ENCODE data around the gene TTC28. TPM values are rescaled to one million over a fixed set of nuclear protein-coding genes. Genes with fewer than 3 reads are reported as not detected.

The TTC28 gene
- total and polyA plus RNA-seq, 11 donors, result 5.1 to 34.9 (median 21.8) TPM

GRCh38 chr22:27975381-27976013 lies 704.1 kb downstream of the TTC28 start:
- ATAC-seq (no peak), DNase-seq (no peak)
- Histone ChIP-seq H3K36me3 (peaks cover 0 to 4% (median 0%) of the 10 kb centered on the region in 9 donors), H3K4me3 (no peak overlapping the region), H3K27me3 (no peaks in the 10 kb centered on the region), H3K4me1 (peaks cover 0 to 10% (median 0%) of the 10 kb centered on the region in 12 donors), H3K27ac (no peak overlapping the region), H3K9me3 (peaks cover 0 to 18% (median 7%) of the 10 kb centered on the region in 12 donors)
- no peak for TF ChIP-seq CTCF (IDR thresholded peaks at IDR 0.05)
- no peak for TF ChIP-seq POLR2A (IDR thresholded peaks at IDR 0.05)
- WGBS, 4 donors, result 83 to 90% (median 87%) methylated on average over 16 of the region's 16 CpGs
- intact Hi-C loops (cut with DNase I), result loop anchor here in 1 of 10 donors (10.0 kb wide), 1 partner anchor 51 kb away; no protein-coding TSS in a partner anchor

- 81 to 91% (median 85%) methylated on average over 1 of the region's 1 CpG for WGBS, 4 donors
- intact Hi-C loops (cut with DNase I), result loop anchor here in 1 of 10 donors (10.0 kb wide), 1 partner anchor 49 kb away; no protein-coding TSS in a partner anchor
- Histone ChIP-seq H3K27ac (no peak overlapping the region), H3K4me1 (peaks cover 0 to 8% (median 0%) of the 10 kb centered on the region in 12 donors), H3K4me3 (no peak overlapping the region), H3K36me3 (peaks cover 0 to 3% (median 0%) of the 10 kb centered on the region in 9 donors), H3K9me3 (peaks cover 0 to 23% (median 11%) of the 10 kb centered on the region in 12 donors), H3K27me3 (no peaks in the 10 kb centered on the region)
- DNase-seq (no peak), ATAC-seq (no peak)
- TF ChIP-seq CTCF (IDR thresholded peaks at IDR 0.05), result no peak
- TF ChIP-seq POLR2A (IDR thresholded peaks at IDR 0.05), result no peak
Measured at GRCh38 chr22:27973846-27974245, 705.8 kb downstream of the TTC28 start.

- Histone ChIP-seq H3K9me3 (peaks cover 0 to 23% (median 11%) of the 10 kb centered on the region in 12 donors), H3K27ac (no peak overlapping the region), H3K4me3 (no peak overlapping the region), H3K4me1 (peaks cover 0 to 4% (median 0%) of the 10 kb centered on the region in 12 donors), H3K27me3 (no peaks in the 10 kb centered on the region), H3K36me3 (no peaks in the 10 kb centered on the region)
- intact Hi-C loops (cut with DNase I), result loop anchor here in 1 of 10 donors (10.0 kb wide), 1 partner anchor 48 kb away; no protein-coding TSS in a partner anchor
- DNase-seq, result no peak
- peak in 3 of 4 donors; percentile 22 to 44 (median 39) for ATAC-seq
- 74 to 82% (median 80%) methylated on average over 9 of the region's 9 CpGs for WGBS, 4 donors
- no peak for TF ChIP-seq CTCF (IDR thresholded peaks at IDR 0.05)
- no peak for TF ChIP-seq POLR2A (IDR thresholded peaks at IDR 0.05)
Measured at GRCh38 chr22:27972732-27973698, 706.6 kb downstream of the TTC28 start.

Data from heart left ventricle (tissue), 16 donors.